ENCODE measurements around the gene KLHL17.

KLHL17 gene

GRCh38 chr1:962381-963300, 2.3 kb downstream of the KLHL17 start:
- no peak for TF ChIP-seq CTCF (IDR thresholded peaks at IDR 0.05; ENCODE audit: low read depth, low read length)
- no peak for TF ChIP-seq EZH2phosphoT487 (IDR thresholded peaks at IDR 0.05; ENCODE audit: low read depth)
- no peaks in the 10 kb centered on the region for H3K27me3 ChIP-seq (ENCODE audit: low read depth, low read length)
- H3K9me3 ChIP-seq (ENCODE audit: insufficient read depth, low read length), result no peaks in the 10 kb centered on the region
- no peak overlapping the region for H2AFZ ChIP-seq (ENCODE audit: low read depth, low read length)
- H3K4me3 ChIP-seq (ENCODE audit: low read length), result no peak overlapping the region
- H3K4me1 ChIP-seq (ENCODE audit: low read length), result peaks cover 16% of the 10 kb centered on the region
- H3K9ac ChIP-seq (ENCODE audit: low read length), result no peak overlapping the region
- H3K4me2 ChIP-seq (ENCODE audit: low read length), result no peak overlapping the region
- H3K79me2 ChIP-seq (ENCODE audit: low read length), result peaks cover 15% of the 10 kb centered on the region
- H4K20me1 ChIP-seq (ENCODE audit: insufficient read depth, low read length), result 0 out of 2 replicates have a peak, but pooled peaks cover 2% of the 10 kb centered on the region
- no peaks in the 10 kb centered on the region for H3K36me3 ChIP-seq (replicated peaks; ENCODE audit: low read depth, low read length)
- no peak overlapping the region for H3K27ac ChIP-seq (ENCODE audit: low read length)

- TF ChIP-seq CTCF (IDR thresholded peaks at IDR 0.05; ENCODE audit: low read depth, low read length) (no peak), EZH2phosphoT487 (IDR thresholded peaks at IDR 0.05; ENCODE audit: low read depth) (no peak)
- H3K9me3 ChIP-seq (ENCODE audit: insufficient read depth, low read length), result no peaks in the 10 kb centered on the region
- H3K27me3 ChIP-seq (ENCODE audit: low read depth, low read length), result no peaks in the 10 kb centered on the region
- H3K4me1 ChIP-seq (ENCODE audit: low read length), result peaks cover 12% of the 10 kb centered on the region; the same call in 1 of the 2 replicates
- peaks cover 8% of the 10 kb centered on the region for H3K79me2 ChIP-seq (ENCODE audit: low read length)
- no peak overlapping the region for H2AFZ ChIP-seq (ENCODE audit: low read depth, low read length)
- no peak overlapping the region for H3K4me2 ChIP-seq (ENCODE audit: low read length)
- H4K20me1 ChIP-seq (ENCODE audit: insufficient read depth, low read length), result no peaks in the 10 kb centered on the region
- H3K9ac ChIP-seq (ENCODE audit: low read length), result no peak overlapping the region
- H3K36me3 ChIP-seq (replicated peaks; ENCODE audit: low read depth, low read length), result no peaks in the 10 kb centered on the region
- no peak overlapping the region for H3K4me3 ChIP-seq (ENCODE audit: low read length)
- no peak overlapping the region for H3K27ac ChIP-seq (ENCODE audit: low read length)
Measured at GRCh38 chr1:963301-963651, 2.9 kb downstream of the KLHL17 start.

- Histone ChIP-seq H3K27me3 (ENCODE audit: low read depth, low read length) (no peaks in the 10 kb centered on the region), H3K27ac (ENCODE audit: low read length) (no peak overlapping the region), H3K79me2 (ENCODE audit: low read length) (peaks cover 2% of the 10 kb centered on the region), H3K4me1 (ENCODE audit: low read length) (peaks cover 12% of the 10 kb centered on the region; the same call in 1 of the 2 replicates), H3K4me3 (ENCODE audit: low read length) (no peak overlapping the region), H3K9me3 (ENCODE audit: insufficient read depth, low read length) (no peaks in the 10 kb centered on the region), H4K20me1 (ENCODE audit: insufficient read depth, low read length) (no peaks in the 10 kb centered on the region), H2AFZ (ENCODE audit: low read depth, low read length) (no peak overlapping the region), H3K4me2 (ENCODE audit: low read length) (no peak overlapping the region), H3K9ac (ENCODE audit: low read length) (no peak overlapping the region), H3K36me3 (replicated peaks; ENCODE audit: low read depth, low read length) (no peaks in the 10 kb centered on the region)
- TF ChIP-seq EZH2phosphoT487 (IDR thresholded peaks at IDR 0.05; ENCODE audit: low read depth) (no peak), CTCF (IDR thresholded peaks at IDR 0.05; ENCODE audit: low read depth, low read length) (no peak)
Measured at GRCh38 chr1:963746-964525, 3.6 kb downstream of the KLHL17 start.

Data from OCI-LY3 (cell line).